Inferior parietal cortex (tissue), 1 donor: ENCODE results near the gene HPSE.
A peak's percentile ranks its signal among the peaks of the same experiment; 100 is the strongest.
"Not testable (repeated sequence)": the region's sequence is repeated elsewhere in the genome, so short reads cannot be mapped to it uniquely, and the experiment has no call there.

Experiments
- DNase-seq: peaks from one replicate; pipeline ENCODE4 v3.0.0-alpha.2; 2016; ENCODE audit errors: extremely low spot score

The HPSE gene

DNA sequence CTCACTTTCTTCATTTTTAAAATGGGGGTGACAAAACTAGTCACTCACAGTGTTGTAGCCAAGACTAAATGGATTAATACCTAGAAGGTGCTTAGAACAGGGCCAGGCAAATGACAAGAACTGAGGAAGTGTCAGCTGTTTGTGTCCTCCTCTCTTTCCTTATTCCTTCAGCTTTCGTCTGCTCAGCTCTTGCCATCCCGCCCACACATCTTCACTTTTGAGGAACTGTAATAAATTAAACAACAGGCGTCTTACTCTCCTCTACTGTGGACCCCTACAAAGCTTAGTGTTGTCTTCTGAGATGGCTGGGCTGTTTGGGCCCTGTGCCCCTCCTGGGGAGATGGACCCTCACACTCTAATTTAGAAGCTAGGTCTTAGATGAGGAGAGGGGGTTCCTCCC, 2.7 kb downstream of the HPSE start:
- no peak for DNase-seq

DNA sequence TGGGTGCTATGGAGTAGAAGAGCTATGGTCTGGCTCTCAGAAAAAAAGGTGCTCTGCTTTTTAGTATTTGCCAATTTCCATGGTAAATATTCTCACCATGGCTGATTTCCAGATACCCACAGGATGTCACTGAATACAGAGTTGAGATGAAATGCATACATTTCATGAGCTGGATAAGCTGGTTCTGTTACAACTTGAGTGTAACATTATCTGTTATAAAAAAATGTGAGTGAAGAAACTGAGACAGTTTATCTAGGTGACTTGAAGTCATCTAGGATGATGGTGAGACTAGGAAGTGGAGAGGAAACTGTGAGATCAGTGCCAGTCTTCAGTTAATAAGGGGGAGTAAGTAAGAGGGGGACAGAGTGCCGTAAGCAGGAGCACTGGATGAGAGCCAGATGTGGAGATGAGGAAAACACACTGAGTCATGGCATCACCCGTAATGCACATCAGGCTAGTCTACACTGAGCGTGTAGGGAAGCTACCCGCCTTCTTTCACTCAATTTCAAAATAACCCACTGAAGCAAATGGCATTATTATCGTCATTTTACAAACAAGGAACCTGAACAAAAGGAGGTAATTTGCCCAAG, 5.0 kb downstream of the HPSE start:
- no peak for DNase-seq

DNA sequence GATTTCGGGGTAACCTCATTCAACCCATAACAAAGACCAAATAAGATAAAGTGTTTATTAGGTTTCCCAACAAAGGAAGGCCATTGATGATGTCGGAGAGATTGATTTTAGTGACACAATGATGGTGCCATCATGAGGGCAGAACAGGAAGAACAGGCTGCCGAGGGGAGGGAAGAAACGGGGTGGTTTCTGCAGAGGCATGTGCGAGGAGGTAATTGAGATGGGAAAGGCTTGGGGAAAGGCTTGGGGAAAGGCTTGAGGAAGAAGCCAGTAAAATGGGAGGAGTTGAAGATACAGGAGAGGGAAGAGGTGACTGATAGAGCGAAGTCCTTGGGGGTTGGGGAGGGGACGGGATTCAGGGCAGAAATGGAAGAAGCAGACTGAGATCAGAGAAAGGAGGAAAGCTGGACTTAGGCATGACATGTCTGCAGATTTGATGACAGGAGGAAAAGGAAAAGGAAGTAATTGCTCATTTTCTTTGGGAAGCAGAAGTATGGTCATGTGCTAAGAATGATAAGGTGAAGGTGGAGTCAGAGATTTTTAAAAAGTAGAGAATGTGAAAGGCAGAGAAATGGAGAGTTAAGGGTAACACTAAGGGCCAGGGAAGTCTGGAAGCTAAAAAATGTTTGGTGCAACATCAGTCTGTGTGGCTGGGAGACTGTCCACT, 6.0 kb downstream of the HPSE start:
- DNase-seq = no peak

DNA sequence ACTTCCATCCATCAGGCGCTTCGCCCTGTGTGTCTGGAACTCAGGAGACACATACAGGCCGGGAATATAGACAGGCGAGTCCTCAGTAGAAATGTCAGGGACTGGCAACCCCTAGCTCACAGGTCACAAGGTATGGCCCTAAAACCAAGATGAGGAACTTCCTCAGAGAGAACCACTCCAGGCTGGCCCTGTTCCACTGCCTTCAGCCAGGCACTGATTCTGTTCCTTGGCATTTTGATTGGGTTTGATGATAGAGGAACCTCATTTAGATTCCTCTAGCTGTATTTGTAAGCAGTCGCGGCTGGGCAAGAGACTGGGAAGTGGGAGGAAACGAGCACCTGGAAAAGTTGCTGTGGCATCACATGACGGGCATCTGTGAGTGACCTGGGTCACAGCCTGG, 8.1 kb downstream of the HPSE start:
- no peak for DNase-seq

DNA sequence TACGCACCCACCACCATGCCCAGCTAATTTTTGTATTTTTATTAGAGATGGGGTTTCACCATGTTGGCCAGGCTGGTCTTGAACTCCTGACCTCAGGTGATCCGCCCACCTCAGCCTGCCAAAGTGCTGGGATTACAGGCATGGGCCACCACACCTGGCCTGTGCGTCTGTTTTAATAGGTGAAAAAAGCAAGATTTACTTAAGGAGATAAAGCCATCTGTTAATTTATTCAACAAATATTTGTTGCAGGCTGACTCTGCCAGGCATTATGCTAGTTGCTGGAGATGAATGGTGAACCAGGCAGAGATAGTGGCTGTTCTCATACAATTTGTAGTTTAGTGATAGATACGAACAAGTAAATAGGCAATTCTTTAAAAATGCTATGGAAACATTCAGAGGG, 9.3 kb downstream of the HPSE start:
- DNase-seq = not testable (repeated sequence)

DNA sequence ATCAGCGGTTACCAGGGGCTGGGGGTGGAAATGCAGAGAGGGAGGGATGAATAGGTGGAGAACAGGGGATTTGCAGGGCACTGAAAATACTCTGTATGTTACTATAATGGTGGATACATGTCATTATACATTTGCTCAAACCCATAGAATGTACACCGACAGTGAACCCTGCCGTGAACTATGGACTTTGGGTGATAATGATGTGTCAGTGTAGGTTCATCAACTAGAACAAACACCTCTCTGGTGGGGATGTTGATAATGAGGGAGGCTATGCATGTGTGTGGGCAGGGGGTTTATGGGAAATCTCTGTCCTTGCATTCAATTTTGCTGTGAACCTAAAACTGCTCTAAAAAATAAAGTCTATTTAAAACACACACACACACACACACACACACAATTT, 11.5 kb downstream of the HPSE start:
- no peak for DNase-seq

DNA sequence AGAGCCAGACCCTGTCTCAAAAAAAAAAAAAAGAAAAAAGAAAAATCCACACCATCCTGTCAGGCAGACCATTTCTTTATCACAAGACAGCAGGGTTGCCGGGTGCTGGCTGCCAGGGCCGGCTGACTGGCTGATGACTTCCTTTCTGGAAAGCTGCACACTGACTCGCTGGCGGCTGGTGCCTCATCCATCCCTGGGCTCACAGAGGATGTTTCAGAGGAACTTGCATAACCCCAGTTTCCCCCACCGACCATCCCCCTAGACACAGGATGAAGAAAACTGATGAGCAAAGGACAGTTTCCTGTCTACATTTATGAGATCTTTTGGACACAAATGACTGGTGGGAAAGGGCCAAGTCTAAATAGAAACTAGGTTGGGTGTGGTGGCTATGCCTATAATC, 14.1 kb downstream of the HPSE start:
- no peak for DNase-seq

DNA sequence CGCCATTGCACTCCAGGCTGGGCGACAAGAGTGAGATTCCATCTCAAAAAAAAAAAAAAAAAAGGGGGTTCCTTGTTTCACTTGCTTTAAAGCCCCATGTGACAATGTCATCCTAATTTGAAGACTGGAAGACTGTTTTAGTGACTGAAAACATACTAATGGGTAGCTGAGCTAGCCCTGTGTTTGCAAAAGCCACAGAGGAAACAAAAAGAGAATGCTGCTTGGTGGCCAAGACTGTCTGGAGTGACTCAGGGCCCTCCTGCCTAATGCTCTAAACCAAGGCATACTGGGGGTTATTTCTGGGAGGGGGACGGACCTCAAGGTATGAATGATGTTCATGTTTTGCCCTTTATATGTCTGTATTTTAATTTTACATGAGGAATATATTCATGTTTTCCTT, 16.0 kb downstream of the HPSE start:
- DNase-seq = no peak

DNA sequence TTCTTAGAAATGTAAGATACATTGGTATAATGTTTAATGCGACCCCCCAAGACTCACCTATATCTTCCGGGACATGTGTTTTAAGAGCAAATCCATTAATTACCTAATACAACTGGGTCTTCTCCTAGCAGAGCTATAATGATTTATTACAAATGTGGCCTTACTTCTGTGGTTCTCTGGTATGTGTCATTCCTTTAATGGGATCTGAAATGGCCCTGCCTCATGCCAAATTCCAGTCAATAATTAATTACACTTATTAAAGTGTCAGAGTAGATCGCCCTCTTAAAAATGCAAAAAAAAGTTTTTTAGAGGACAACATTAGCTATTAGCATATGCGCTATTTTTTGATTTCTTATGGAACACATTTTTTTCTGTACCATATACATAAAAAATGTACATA, 17.0 kb downstream of the HPSE start:
- DNase-seq = no peak

DNA sequence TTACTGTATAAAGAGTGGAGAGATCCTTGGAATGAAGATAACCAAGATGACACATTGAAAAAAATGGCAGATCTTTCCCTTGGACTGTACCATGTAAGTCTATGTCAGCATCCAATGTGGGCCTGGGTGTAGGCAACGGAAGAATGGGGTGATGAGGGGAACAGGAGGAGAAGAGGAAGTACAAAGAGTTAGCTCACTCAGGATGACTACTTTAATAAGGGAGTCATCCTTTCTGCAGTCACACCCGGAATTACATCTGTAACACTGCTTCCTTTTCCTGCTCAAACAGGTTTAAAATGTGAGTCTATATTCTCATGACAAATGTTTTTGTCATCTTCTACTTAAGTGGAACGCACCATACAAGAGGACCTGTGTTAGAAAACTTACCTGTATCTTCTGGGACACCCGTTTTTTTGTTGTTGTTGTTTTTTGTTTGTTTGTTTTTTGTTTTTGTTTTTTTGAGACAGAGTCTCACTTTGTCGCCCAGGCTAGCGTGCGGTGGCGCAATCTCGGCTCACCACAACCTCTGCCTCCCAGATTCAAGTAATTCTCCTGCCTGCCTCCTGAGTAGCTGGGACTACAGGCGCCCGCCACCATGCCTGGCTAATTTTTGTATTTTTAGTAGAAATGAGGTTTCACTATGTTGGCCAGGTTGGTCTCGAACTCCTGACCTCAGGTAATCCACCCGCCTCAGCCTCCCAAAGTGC, 18.0 kb downstream of the HPSE start:
- DNase-seq = no peak

DNA sequence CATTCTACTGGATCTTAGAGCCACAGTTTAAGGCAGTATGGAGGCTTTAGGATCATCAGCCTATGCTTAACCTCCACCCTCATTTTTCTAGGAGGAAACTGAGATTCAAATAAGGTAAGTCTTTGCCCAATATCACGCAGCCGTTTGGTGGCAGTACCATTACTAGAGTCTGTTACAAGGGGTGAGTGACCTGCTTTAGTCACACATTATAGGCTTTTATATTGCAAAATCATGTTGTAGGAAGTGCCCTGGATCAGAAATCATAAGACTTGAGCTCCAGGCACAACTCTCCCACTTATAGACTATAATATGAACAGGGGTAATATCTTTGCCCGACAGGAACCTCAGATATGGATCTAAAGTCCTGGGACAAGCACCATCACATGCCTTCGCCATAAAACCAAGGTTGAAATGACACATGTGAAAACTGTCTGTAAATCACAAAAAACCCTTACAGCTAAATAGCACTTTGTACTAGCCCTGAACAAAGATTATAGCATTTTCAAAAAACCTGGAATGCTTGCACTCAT, 19.2 kb downstream of the HPSE start:
- no peak for DNase-seq

DNA sequence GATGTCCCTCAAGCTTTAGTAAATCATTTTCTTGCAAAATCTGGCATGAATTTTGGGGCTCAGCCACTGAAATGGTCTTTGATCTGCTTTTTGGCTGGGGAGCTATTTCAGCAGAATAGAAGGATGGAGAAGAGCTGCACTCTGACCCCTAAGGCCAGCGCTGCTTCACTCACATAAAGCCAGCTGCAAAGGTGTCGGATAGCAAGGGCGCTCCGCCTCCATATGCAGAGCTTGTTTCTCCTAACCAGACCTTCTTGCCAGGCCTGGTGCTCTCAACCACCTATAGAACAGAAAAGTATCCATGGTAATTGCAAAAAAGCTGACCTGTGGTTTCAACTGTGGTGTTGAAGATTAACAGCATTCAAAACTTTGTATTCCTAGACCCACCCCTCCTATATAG, 26.0 kb downstream of the HPSE start:
- no peak for DNase-seq

DNA sequence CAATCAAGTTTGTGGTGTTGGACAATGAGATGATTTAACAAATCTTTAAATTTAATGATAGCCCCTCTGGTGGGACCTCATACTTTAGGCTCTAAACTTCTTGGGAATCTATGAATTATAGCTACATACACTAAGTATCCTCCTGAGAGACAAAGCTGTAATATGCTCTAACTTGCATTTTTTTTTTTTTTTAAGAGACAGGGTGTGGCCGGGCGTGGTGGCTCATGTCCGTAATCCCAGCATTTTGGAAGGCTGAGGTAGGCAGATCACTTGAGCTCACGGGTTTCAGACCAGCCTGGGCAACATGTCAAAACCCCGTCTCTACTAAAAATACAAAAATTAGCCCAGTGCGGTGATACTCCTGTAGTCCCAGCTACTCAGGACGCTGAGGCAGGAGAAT, 26.7 kb downstream of the HPSE start:
- no peak for DNase-seq

DNA sequence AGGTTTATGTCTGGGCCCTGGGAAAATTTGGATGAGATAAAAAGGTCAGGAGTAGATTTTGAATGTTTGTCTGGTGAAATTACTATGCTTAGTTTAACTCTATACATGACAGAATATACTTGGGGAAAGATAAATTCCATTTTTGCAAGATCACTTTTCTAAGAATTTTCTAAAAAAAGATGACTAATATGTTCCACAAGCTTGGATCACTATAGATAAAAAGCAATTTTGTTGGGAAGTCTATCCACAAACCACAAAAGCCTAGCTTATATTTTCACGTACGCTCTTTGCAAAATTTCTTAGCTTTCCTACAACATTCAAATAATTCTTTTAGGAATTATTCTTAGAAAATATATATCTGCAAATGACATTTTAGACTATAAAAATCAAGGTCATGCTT, 29.5 kb downstream of the HPSE start:
- no peak for DNase-seq

DNA sequence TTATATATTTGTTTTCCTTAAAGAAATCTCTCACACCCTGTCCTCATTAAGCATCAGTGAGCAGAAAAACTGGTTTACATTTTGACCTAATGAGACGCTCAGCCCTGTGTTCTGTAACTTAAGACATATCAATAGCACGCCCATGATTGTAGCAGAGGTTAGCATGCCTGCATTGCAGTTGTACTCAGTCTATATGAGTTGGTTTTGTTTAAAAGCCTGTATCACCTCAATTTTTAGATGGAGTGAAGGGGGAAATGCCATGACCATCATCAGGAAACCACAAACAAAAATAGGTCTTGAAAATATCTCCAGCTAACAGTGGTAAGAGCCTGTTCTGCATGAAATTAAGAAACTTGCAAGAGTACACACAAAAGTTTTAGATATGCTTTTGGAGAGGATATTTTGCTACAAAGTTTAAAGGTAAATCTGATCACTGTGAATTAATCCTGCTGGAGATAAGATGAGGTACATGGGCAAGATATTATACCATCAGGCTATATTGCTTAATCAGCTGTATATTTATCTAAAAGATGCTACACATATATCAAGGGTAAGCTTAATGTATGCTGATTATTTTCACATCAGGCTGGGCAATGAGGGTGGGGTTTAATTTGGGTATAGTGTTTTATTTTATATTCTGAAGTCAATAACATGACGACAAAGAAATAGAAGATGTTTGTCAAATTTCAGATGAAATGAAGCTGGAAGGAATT, 36.9 kb downstream of the HPSE start:
- no peak for DNase-seq

DNA sequence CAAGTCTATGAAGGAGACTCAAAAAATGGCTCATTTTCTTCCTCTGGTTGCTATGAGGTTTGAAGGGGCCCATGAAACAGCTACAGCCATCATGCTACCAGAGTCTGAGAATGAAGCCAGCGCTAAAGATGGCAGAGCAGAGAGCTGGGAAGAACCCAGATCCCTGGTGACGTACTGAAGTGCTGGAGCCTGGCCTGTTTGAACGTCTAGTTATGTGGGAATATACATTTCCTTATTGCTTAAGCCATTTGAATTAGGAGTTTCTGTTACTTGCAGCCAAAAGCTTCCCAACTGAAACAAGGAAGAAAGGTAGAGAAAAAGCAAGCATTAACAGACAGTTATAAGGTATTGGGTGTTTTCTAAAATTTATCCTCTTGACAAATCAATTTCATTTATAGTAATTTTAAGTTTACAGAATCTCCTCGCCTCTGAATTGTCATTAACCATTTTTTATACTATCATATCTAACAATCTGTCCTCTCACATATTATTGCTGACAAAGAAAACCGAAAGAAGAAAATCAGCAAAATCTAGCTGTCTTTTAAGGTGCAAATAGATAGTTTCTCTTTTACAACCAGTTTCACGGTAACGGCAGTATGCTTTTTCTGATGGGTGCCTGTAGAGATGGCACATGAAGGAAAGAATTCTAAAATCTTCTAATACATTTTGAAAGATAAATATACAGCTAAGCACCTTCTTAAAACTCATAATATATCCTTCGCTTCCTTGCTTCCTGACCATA, 41.2 kb downstream of the HPSE start:
- DNase-seq = no peak

DNA sequence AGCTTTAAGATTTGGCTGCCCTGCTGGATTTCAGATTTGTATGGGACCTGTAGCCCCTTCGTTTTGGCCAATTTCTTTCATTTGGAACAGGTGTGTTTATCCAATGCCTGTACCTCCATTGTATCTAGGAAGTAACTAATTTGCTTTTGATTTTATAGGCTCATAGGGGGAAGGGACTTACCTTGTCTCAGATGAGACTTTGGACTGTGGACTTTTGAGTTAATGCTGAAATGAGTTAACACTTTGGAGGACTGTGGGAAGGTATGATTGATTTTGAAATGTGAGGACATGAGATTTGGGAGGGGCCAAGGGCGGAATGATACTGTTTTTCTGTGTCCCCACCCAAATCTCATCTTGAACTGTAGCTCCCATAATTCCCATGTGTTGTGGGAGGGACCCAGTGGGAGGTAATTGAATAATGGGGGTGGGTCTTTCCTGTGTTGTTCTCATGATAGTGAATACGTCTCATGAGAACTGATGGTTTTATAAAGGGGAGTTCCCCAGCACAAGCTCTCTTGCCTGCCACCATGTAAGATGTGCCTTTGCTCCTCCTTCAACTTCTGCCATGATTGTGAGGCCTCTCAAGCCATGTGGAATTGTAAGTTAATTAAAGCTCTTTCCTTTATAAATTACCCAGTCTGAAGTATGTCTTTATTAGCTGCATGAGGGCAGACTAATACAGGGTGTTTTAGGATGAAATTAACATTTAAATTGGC, 44.4 kb downstream of the HPSE start:
- DNase-seq = not testable (repeated sequence)

DNA sequence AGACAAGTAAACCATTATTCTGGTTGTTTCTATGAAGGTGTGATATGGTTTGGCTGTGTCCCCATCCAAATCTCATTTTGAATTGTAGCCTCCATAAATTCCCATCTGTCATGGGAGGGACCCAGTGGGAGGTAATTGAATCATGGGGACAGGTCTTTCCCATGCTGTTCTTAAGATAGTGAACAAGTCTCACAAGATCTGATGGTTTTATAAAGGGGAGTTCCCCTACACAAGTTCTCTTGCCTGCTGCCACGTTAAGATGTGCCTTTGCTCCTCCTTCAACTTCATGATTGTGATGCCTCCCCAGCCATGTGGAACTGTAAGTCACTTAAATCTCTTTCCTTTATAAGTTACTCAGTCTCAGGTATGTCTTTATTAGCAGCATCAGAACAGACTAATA, 46.3 kb downstream of the HPSE start:
- not testable (repeated sequence) for DNase-seq

DNA sequence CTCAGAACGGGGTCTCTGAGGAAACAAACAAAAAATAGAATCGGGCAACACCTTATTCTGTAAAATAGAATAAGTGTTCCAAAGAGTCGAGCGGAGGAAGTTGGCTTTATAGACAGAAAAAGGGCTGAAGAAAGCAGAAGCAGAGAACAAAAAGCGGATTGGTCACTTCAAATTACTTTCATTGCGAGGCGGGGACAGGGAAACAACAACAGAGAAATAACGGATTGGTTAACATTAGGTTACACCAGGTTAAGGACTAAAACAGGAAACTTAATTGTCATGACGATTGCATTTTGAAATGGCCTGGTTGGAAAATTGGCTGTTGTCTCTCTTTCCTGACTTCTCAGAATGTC, 49.6 kb downstream of the HPSE start:
- DNase-seq = peak; percentile 68

DNA sequence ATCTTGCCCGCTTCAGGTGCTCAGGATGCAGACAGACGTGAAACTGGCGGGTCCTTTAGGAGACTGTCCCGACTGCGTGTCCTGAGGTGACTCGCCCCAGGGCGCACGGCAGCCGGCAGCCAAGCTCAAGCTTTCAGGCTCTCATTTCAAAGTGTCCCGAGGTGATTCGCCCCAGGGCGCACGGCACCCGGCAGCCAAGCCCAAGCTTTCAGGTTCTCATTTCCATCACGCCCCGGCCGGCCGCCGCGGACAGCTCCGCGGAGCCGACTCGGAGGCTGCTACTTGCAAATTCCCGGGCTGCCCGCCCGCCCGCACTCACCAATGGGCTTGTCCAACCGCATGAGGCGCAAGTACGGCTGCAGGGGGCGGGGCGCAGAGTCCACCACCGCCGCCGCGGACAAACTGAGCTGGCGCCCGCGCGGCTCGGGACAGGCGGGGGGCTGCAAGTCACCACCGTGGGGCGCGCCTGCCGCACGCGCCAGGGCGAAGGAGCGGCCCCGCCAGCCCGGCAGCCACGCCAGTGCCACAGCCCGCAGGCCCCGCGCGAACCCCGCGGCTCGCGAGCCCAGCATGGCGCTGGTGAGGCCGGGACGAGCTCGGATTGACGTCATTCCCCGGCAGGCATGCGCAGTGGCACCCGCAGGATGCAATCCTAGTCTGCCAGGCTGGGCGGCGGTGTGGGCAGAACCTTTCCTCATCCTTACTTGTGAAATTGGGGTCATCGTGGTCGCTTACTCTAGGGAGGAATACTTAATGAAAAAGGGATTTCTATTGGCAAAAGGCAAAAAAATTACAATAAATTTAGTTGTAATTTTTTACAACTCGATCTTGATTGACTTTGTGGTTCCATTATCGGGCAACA, 50.2 kb downstream of the HPSE start, which contains the start of gene COQ2:
COQ2 (minus strand) TSS at position 606 of the 862 bp plus-strand sequence; CDS start at position 572, 34 bp downstream.
- peak; percentile 95 for DNase-seq
